GM12878 (cell line): ENCODE results near the gene RAP1B. TPM values are rescaled to one million over a fixed set of nuclear protein-coding genes. Genes with fewer than 3 reads are reported as not detected.

Experiments
- ATAC-seq: fragments of 200-7000 bp; cut with Tn5 transposase; 3 replicates; pipeline ENCODE4 v1.9.1; 2020; ENCODE audit warnings: mild to moderate bottlenecking, moderate library complexity
- BruUV-seq: library from RNA; stranded (reverse); fragments of 400-500 nt; replicated peaks from 2 replicates; lab custom pipeline; 2021; lab: Mats Ljungman, UMichigan
- CTCF ChIA-PET: fragments of 300-600 bp; sonication (Branson Sonifier 250); formaldehyde crosslinking; extraction: SDS; loops from one replicate; lab custom pipeline; 2021; ENCODE audit warnings: inconsistent platforms; lab: Yijun Ruan, JAX
- POLR2A ChIA-PET: fragments of 350-600 bp; formaldehyde crosslinking; extraction: SDS; loops from one replicate; lab custom pipeline; 2021; ENCODE audit warnings: inconsistent platforms; lab: Charles Lee
- RAD21 ChIA-PET: fragments of 300-600 bp; sonication (Branson Sonifier 250); formaldehyde crosslinking; loops from one replicate; lab custom pipeline; 2023; ENCODE audit warnings: antibody characterized with exemption; ENCODE audit not compliant: unreplicated experiment; lab: Charles Lee
- SMC1A ChIA-PET: fragments of 300-600 bp; sonication (Branson Sonifier 250); formaldehyde crosslinking; loops from one replicate; lab custom pipeline; 2023; ENCODE audit not compliant: unreplicated experiment, uncharacterized antibody; lab: Charles Lee
- DNase-seq: peaks from one replicate; pipeline ENCODE4 v3.0.0-alpha.2; 2011; ENCODE audit warnings: low read depth, low spot score
- FAIRE-seq: peaks from 3 replicates; lab custom pipeline; 2011; peaks lifted over from hg19 to GRCh38; lab: Jason Lieb, UNC
- H2AFZ ChIP-seq: 2 replicates; pipeline ENCODE4 v1.6.0; 2011; ENCODE audit warnings: low read depth, low read length, control low read depth; ENCODE audit not compliant: control insufficient read depth
- H3K27ac ChIP-seq: 2 replicates; pipeline ENCODE4 v1.5.1; 2011; ENCODE audit warnings: control low read depth; ENCODE audit not compliant: control insufficient read depth, insufficient read depth
- H3K27me3 ChIP-seq, 2 experiments: replicated peaks in 1 of 2; 2 replicates each; pipeline versions ENCODE4 v1.6.0 to v1.6.1; 2011; ENCODE audit warnings: low read length in 1 of 2; ENCODE audit not compliant: control insufficient read depth in 2 of 2, insufficient read depth in 2 of 2
- H3K36me3 ChIP-seq, 2 experiments: 2 replicates each; pipeline ENCODE4 v1.5.1; 2011; ENCODE audit warnings: low read length in 1 of 2; ENCODE audit not compliant: control insufficient read depth in 2 of 2, insufficient read depth in 2 of 2
- H3K4me1 ChIP-seq: 2 replicates; pipeline ENCODE4 v1.6.1; 2011; ENCODE audit warnings: mild to moderate bottlenecking, low read length, moderate library complexity, mixed read lengths; ENCODE audit not compliant: control insufficient read depth, insufficient read depth
- H3K4me2 ChIP-seq: 2 replicates; pipeline ENCODE4 v1.6.0; 2011; ENCODE audit warnings: control low read depth; ENCODE audit not compliant: control insufficient read depth, insufficient read depth
- H3K4me3 ChIP-seq: fragments of 200-600 bp; sonication (generic); 2 replicates; pipeline ENCODE4 v1.5.1; 2016
- H3K79me2 ChIP-seq: 2 replicates; pipeline ENCODE4 v1.6.0; 2011; ENCODE audit warnings: low read length; ENCODE audit not compliant: control insufficient read depth, insufficient read depth
- H3K9ac ChIP-seq: 2 replicates; pipeline ENCODE4 v1.8.0; 2011; ENCODE audit warnings: low read length, control low read depth, mixed read lengths; ENCODE audit not compliant: control insufficient read depth, insufficient read depth
- H3K9me3 ChIP-seq: replicated peaks from 3 replicates; pipeline ENCODE4 v1.5.1; 2011; ENCODE audit warnings: mild to moderate bottlenecking, low read length; ENCODE audit not compliant: control insufficient read depth, insufficient read depth
- H4K20me1 ChIP-seq: 2 replicates; pipeline ENCODE4 v1.6.0; 2011; ENCODE audit not compliant: control insufficient read depth, insufficient read depth
- CREM ChIP-seq: IDR thresholded peaks from 2 replicates; pipeline ENCODE4 v1.6.1; 2014; ENCODE audit warnings: antibody characterized with exemption, low read depth
- HDAC6 ChIP-seq: fragments of 200-600 bp; sonication (generic); IDR thresholded peaks from one replicate; pipeline ENCODE4 v1.8.0; 2017; ENCODE audit warnings: antibody characterized with exemption; ENCODE audit not compliant: unreplicated experiment
- IKZF2 ChIP-seq, 2 experiments: fragments of 450-650 bp; IDR thresholded peaks; 2 replicates each; pipeline ENCODE4 v1.6.1; 2017; ENCODE audit warnings: mild to moderate bottlenecking in 2 of 2, moderate library complexity in 2 of 2
- KAT2A ChIP-seq: conservative IDR thresholded peaks from 2 replicates; pipeline ENCODE4 v1.6.1; 2011; ENCODE audit warnings: low read depth, low read length; ENCODE audit not compliant: control insufficient read depth
- MEF2B ChIP-seq: fragments of 450-650 bp; IDR thresholded peaks from 2 replicates; pipeline ENCODE4 v1.6.1; 2018; ENCODE audit warnings: mild to moderate bottlenecking, moderate library complexity; ENCODE audit not compliant: partially characterized antibody, poor library complexity, severe bottlenecking
- NFIC ChIP-seq: IDR thresholded peaks from 2 replicates; pipeline ENCODE4 v1.6.1; 2012; ENCODE audit warnings: low read depth, mild to moderate bottlenecking, inconsistent platforms, low read length, moderate library complexity
- NKRF ChIP-seq: fragments of 450-650 bp; conservative IDR thresholded peaks from 2 replicates; pipeline ENCODE4 v1.6.1; 2017; ENCODE audit warnings: mild to moderate bottlenecking, moderate library complexity
- POLR2AphosphoS2 ChIP-seq: IDR thresholded peaks from 2 replicates; pipeline ENCODE4 v1.6.1; 2011; ENCODE audit warnings: low read depth, mild to moderate bottlenecking, low read length, improper control_type of control experiment, moderate library complexity
- RUNX3 ChIP-seq: IDR thresholded peaks from 2 replicates; pipeline ENCODE4 v1.6.1; 2012; ENCODE audit warnings: low read length, inconsistent platforms
- SIX5 ChIP-seq: IDR thresholded peaks from 2 replicates; pipeline ENCODE4 v1.6.1; 2011; ENCODE audit warnings: mild to moderate bottlenecking, low read depth, low read length, moderate library complexity; ENCODE audit not compliant: severe bottlenecking
- SREBF1 ChIP-seq: IDR thresholded peaks from 2 replicates; pipeline ENCODE4 v1.6.1; 2012; ENCODE audit warnings: mild to moderate bottlenecking, low read length
- SUPT20H ChIP-seq: IDR thresholded peaks from 2 replicates; pipeline ENCODE4 v1.6.1; 2011; ENCODE audit warnings: low read depth, mild to moderate bottlenecking, low read length, moderate library complexity, borderline replicate concordance; ENCODE audit not compliant: control insufficient read depth
- ZBTB11 ChIP-seq: fragments of 450-650 bp; formaldehyde crosslinking; IDR thresholded peaks from 2 replicates; pipeline ENCODE4 v1.5.0; 2022; ENCODE audit warnings: mild to moderate bottlenecking, missing genetic modification characterization
- ZNF24 ChIP-seq: fragments of 450-650 bp; IDR thresholded peaks from 2 replicates; pipeline ENCODE4 v1.6.1; 2017; ENCODE audit warnings: antibody characterized with exemption, mild to moderate bottlenecking
- ZNF687 ChIP-seq: fragments of 450-650 bp; IDR thresholded peaks from 2 replicates; pipeline ENCODE4 v1.6.1; 2017; ENCODE audit warnings: mild to moderate bottlenecking, moderate library complexity
- WGBS: methylation state at CpG from one replicate; pipeline ENCODE4 v1.1.6; 2016; ENCODE audit warnings: low lambda C conversion rate; ENCODE audit not compliant: insufficient replicate concordance, insufficient coverage; ENCODE audit errors: missing lambda C conversion rate; 5-methylcytosine and 5-hydroxymethylcytosine counted together
- in situ Hi-C: fragments of 300-500 bp; cut with MboI; formaldehyde crosslinking; loops from 9 replicates; pipeline ENCODE4 v1.14.3; 2018; ENCODE audit warnings: mixed read lengths
- intact Hi-C: fragments of 100-400 bp; cut with micrococcal nuclease; formaldehyde crosslinking; loops from one replicate; pipeline ENCODE4 v1.14.2; 2022; ENCODE audit not compliant: unreplicated experiment
- polyA plus RNA-seq, 11 experiments: library from polyadenylated mRNA; depleted of rRNA in 4 of 11; unstranded in 6 of 11; stranded (reverse) in 5 of 11; fragments of >200 nt; fragmentation: Nextera tagmentation in 4 of 11; fragmentation: Illumina TruSeq in 1 of 11; extraction: Ambion mirVana in 4 of 11; extraction: Trizol in 1 of 11; gene quantifications; 1 replicate in 1 of 11; 2 replicates in 10 of 11; pipeline versions ENCODE4 v1.2.1 to v1.2.3, GENCODE V29; 2011 to 2016; ENCODE audit warnings: inconsistent platforms in 2 of 11, missing spikeins in 2 of 11, low read depth in 1 of 11
- total RNA-seq, 4 experiments: library from RNA; depleted of rRNA in 3 of 4; stranded (reverse); fragments of >200 nt in 3 of 4; fragmentation: Illumina TruSeq in 1 of 4; extraction: Trizol in 1 of 4; gene quantifications; 2 replicates each; pipeline versions ENCODE4 v1.2.1 to v1.2.3, GENCODE V29; 2013 to 2021

Gene RAP1B
- total and polyA plus RNA-seq, 10 of the 15 experiments (the other 5 are each of a cell fraction or from before 2014, with no cell fraction given): 88.9 to 219 (median 127) TPM

GRCh38 chr12:68587448-68587873 lies 23.2 kb upstream of the RAP1B start:
- peak; percentile 31 for FAIRE-seq
- WGBS: 37% methylated on average over 3 of the region's 3 CpGs
- intact Hi-C loops (no loop called here), in situ Hi-C loops (no loop called here)
- Histone ChIP-seq H3K36me3 (no peaks in the 10 kb centered on the region), H3K9ac (no peak overlapping the region), H3K79me2 (no peaks in the 10 kb centered on the region), H3K4me1 (peaks cover 8% of the 10 kb centered on the region; the same call in 1 of the 2 replicates), H2AFZ (no peak overlapping the region), H3K9me3 (peaks cover 6% of the 10 kb centered on the region), H3K4me3 (no peak overlapping the region), H4K20me1 (no peaks in the 10 kb centered on the region), H3K4me2 (no peak overlapping the region), H3K27ac (no peak overlapping the region), H3K27me3 (no peaks in the 10 kb centered on the region)
- CTCF ChIA-PET: interaction anchor here (0.5 to 1.4 kb wide), 4 partner anchors 15 to 196 kb away, joined by 3 to 4 read pairs (median 4); no protein-coding TSS in a partner anchor
- RAD21 ChIA-PET: interaction anchor here (0.8 to 2.4 kb wide), 16 partner anchors 9 to 229 kb away, joined by 3 to 16 read pairs (median 4); partner anchors contain the start of gene RAP1B
- SMC1A ChIA-PET: interaction anchor here (0.6 to 2.1 kb wide), 26 partner anchors 8 to 228 kb away, joined by 3 to 9 read pairs (median 4); no protein-coding TSS in a partner anchor
- ATAC-seq: peak; percentile 94
- POLR2A ChIA-PET: interaction anchor here (1.0 to 1.2 kb wide), 2 partner anchors 147 to 1319 kb away, joined by 3 read pairs; partner anchors contain the start of gene CAND1
- no TSS peak for BruUV-seq
- DNase-seq: peak; percentile 65
- TF ChIP-seq SUPT20H (no peak), KAT2A (no peak), ZNF687 (peak; percentile 27; the same call in 1 of the 2 replicates), ZNF24 (no peak), NFIC (no peak), POLR2AphosphoS2 (no peak), NKRF (no peak), CREM (no peak), MEF2B (no peak), SIX5 (no peak), ZBTB11 (CRISPR knock-in tag) (no peak), IKZF2 (IDR thresholded peaks at IDR 0.05) (peak; percentile 81 to 87), SREBF1 (no peak), HDAC6 (no peak), RUNX3 (peak; percentile 90)
